HG03108 (cell line): Measurements from ENCODE around the gene SMCHD1.
"Not testable (repeated sequence)": the region's sequence is repeated elsewhere in the genome, so short reads cannot be mapped to it uniquely, and the experiment has no call there.

Experiments
- ATAC-seq: cut with Tn5 transposase; IDR thresholded peaks from one replicate; pipeline ENCODE4 v1.9.1; 2021; ENCODE audit warnings: moderate library complexity; ENCODE audit not compliant: unreplicated experiment

SMCHD1 gene

GRCh38 chr18:2809666-2810183 is 154.2 kb downstream of the SMCHD1 start:
- ATAC-seq, result not testable (repeated sequence)

DNA sequence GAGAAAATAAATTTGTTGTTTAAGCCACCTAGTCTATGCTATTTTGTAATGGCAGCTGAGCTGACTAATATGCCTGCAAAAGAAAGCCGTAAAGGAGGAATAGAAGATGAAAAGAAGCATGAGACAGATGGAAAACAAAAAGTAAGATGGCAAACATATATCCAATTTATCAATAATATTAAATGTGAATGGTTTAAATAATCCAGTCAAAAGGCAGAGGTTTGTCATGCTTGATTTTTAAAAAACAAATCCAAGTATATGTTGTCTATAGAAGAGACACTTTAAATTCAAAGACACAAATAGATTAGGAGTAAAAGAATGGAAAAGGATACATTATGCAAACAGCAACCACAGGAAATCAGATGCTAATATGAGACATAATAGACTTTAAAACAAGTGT is 155.9 kb downstream of the SMCHD1 start:
- ATAC-seq, result no peak

- no peak for ATAC-seq
Observed at GRCh38 chr18:2814928-2815327, 159.4 kb downstream of the SMCHD1 start.

GRCh38 chr18:2818281-2818680 is 162.8 kb downstream of the SMCHD1 start:
- ATAC-seq, result no peak

DNA sequence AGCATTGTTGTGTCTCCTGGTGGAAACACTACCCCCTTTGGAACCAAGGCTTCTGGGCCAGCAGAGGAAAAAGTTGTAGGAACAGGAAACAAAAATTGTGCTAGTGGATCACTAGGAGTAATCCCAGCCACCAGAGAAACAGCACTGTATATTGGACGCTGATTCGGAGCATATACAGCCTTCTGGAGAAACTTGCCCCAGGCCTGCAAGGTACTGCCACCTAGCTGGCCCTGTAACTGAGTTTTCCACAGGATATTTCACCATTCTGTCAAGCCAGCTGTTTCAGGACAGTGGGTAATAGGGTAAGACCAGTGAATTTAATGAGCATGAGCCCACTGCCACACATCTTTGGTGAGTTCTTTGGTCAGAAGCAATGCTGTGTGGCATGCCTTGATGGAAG is 166.2 kb downstream of the SMCHD1 start:
- ATAC-seq, result no peak

GRCh38 chr18:2822213-2822921 is 166.8 kb downstream of the SMCHD1 start:
- no peak for ATAC-seq

DNA sequence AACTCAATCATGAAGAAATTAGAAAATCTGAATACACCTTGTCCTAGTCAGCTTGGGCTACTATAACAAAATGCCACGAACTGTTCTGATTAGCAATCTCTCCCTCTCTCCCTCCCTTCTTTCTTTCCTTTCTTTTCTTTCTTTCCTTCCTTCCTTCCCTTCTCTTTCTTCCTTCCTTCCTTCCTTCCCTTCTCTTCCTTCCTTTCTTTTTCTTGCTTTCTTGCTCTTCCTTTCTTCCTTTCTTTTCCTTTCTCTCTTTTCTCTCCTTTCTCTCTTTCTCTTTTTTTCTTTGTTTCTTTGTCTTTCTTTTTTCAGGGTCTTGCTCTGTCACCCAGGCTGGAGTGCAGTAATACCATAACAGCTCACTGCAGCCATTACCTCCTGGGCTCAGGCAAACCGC is 167.7 kb downstream of the SMCHD1 start:
- no peak for ATAC-seq

DNA sequence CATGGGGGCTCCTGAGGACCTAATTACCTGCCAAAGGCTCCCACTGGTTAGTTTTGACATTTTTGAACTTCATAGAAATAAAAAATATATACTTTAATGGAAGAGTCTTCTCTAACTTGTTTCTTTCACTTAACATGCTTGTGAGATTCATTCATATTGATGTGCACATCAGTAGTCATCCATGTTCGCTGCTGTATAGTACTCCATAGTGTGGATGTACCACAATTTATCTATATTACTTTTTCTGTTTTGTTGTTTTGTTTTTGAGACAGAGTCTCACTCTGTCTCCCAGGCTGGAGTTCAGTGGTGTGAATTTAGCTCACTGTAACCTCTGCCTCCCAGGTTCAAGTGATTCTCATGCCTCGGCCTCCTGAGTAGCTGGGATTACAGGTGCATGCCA is 168.4 kb downstream of the SMCHD1 start:
- no peak for ATAC-seq

- ATAC-seq, result no peak
Observed at GRCh38 chr18:2824865-2825264, 169.3 kb downstream of the SMCHD1 start.

DNA sequence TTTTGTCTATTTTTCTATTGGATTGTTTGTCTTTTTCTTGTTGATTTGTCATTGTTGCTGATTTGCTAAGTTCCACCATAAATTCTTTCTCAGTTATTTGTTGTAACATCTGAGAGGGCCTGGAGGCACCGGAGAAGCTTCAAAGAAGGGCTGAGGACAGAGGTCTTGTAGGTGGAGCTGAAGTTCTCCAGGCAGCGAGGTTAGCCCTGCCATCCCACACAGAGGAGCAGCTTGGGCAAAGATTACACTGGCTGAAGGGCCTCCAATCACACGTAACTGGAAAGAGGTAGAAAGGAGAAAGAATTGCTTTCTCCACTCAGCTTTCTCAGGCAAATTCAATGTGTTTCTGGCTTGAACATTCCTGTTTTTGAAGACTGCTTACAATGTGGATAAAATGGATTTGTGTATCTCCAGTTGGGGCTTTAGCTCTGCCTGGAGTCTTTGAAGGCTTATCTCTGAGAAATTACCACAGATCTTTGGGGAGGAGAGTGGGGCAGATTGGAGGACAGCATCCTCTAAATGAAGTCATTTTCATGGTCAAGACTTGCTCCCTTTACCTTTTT is 170.2 kb downstream of the SMCHD1 start:
- ATAC-seq, result no peak

- ATAC-seq, result no peak
Observed at GRCh38 chr18:2826581-2826980, 171.1 kb downstream of the SMCHD1 start.

DNA sequence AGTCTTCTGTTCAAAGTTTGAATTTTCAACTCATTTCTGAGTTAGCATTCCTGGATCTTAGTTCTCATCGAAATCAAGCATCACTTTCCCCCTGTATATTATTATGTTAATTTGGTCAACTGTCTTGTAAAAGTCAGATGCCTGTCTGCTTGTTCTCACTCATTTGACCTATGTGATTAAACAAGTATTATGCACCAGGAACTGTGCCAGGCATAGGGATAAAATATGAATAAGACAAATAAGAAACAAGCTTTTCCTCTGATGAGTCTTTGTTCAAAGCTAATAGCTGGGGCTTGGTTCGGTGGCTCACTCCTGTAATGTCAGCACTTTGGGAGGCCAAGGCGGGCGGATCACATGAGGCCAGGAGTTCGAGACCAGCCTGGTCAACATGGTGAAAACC is 171.5 kb downstream of the SMCHD1 start:
- no peak for ATAC-seq

GRCh38 chr18:2836118-2836517 is 180.6 kb downstream of the SMCHD1 start:
- not testable (repeated sequence) for ATAC-seq

GRCh38 chr18:2837290-2837689 is 181.8 kb downstream of the SMCHD1 start:
- not testable (repeated sequence) for ATAC-seq

- no peak for ATAC-seq
Observed at GRCh38 chr18:2839202-2839601, 183.7 kb downstream of the SMCHD1 start.

DNA sequence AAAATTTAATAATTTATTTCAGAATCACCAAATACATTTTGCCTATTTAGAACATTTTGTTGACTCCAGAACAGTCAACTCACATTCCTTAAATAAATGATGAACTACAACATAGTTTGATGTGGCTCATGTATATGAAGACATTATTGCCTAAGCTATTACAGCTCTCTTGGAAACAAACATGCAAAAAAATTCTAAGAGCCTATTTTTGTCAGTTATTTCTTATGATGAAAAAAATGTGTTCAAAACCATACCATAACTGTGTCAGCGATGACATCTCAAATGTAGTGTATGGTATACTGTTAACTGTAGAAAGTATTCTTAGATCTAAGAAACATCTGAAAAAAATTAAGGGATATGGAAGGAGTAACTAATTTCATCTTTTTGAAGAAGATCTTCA is 185.0 kb downstream of the SMCHD1 start:
- ATAC-seq, result no peak

GRCh38 chr18:2843146-2843545 is 187.6 kb downstream of the SMCHD1 start:
- no peak for ATAC-seq

DNA sequence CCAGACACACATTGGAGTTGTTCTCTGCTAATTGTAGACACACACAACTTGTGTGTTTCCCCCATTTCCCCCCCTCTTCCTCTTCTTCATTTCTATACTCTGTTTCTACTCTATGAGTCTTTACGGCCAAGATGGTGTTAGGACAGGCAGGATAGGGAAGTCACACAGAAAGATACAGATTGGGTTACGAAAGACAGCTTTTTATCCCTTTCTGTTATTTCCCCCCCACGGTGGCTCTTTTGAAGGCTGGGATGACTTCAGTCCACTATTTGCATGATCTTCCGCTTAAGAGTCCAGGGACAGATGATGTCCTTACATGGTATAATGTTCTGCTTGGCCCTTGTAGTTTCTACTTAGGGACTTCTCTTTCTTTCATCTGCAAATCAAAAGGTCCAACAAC is 189.6 kb downstream of the SMCHD1 start:
- ATAC-seq, result no peak

DNA sequence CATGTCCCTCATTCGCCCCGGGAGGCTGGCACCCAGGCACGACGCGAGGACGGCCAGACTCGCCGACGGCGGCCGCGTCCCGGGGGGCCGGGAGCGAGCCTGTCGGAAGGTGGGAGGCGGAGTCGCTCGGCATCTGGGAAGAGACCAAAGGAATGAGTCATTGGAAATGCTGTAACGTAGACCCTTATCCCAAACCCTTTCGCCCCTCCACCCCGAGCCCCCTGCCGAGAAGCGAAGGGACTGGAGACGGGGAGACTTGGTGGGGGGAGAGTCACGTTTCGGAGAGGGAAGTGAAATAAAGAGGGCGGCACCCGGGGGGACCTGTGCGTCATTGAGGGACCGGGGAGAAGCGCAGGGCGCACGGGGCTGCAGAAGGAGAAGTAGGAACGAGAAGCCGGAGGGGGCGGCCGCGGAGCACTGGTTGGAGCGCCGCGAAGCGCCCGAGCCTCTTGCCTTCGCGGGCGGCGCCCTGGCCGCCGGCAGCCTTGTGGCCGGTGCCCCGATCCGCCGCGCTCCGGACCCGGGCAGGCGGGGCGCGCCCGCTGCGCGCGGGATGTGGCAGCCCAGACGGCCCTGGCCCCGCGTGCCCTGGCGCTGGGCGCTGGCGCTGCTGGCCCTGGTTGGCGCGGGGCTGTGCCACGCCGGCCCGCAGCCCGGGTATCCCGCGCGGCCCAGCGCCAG is 191.2 kb downstream of the SMCHD1 start, which contains the start of gene EMILIN2:
TSS of gene EMILIN2 (plus strand) at position 371 of the 681 bp plus-strand sequence. CDS start at position 554, 183 bp downstream.
- peak; percentile 37 for ATAC-seq

- ATAC-seq, result peak; percentile 31
Observed at GRCh38 chr18:2847317-2848246, 192.1 kb downstream of the SMCHD1 start.
